ENCODE results near the gene RNASE12.
"Not testable (repeated sequence)": the region's sequence is repeated elsewhere in the genome, so short reads cannot be mapped to it uniquely, and the experiment has no call there.

The RNASE12 gene

GRCh38 chr14:20591235-20591634 lies at the start of gene RNASE12:
Gene RNASE12, minus strand, starts transcription at chr14:20591376. Its CDS starts 653 bp downstream, at chr14:20590723.
- DNase-seq: no peak

- peak; percentile 51 for DNase-seq
These were observed 41.9 kb upstream of the RNASE12 start for GRCh38 chr14:20632831-20633691.

- no peak for DNase-seq
These were observed 41.3 kb upstream of the RNASE12 start for GRCh38 chr14:20632448-20632830.

GRCh38 chr14:20631880-20632389 lies 40.8 kb upstream of the RNASE12 start:
- no peak for DNase-seq

- peak; percentile 56 for DNase-seq
These were observed 40.1 kb upstream of the RNASE12 start for GRCh38 chr14:20631023-20631879.

GRCh38 chr14:20630340-20631022 lies 39.3 kb upstream of the RNASE12 start:
- peak; percentile 28 for DNase-seq

- DNase-seq: no peak
These were observed 37.1 kb upstream of the RNASE12 start for GRCh38 chr14:20628063-20628854.

GRCh38 chr14:20627346-20628027 lies 36.3 kb upstream of the RNASE12 start:
- no peak for DNase-seq

- no peak for DNase-seq
These were observed 35.1 kb upstream of the RNASE12 start for GRCh38 chr14:20626274-20626673.

- no peak for DNase-seq
These were observed 33.4 kb upstream of the RNASE12 start for GRCh38 chr14:20624495-20625070.

- DNase-seq: no peak
These were observed 32.6 kb upstream of the RNASE12 start for GRCh38 chr14:20623798-20624197.

- DNase-seq: no peak
These were observed 31.7 kb upstream of the RNASE12 start for GRCh38 chr14:20622816-20623291.

GRCh38 chr14:20620798-20621478 lies 29.8 kb upstream of the RNASE12 start:
- no peak for DNase-seq

- not testable (repeated sequence) for DNase-seq
These were observed 28.5 kb upstream of the RNASE12 start for GRCh38 chr14:20619688-20620087.

GRCh38 chr14:20618271-20618749 lies 27.1 kb upstream of the RNASE12 start:
- DNase-seq: no peak

- DNase-seq: no peak
These were observed 26.2 kb upstream of the RNASE12 start for GRCh38 chr14:20617138-20618003.

- no peak for DNase-seq
These were observed 24.8 kb upstream of the RNASE12 start for GRCh38 chr14:20615996-20616395.

GRCh38 chr14:20614038-20614840 lies 23.1 kb upstream of the RNASE12 start:
- DNase-seq: peak; percentile 38
